HG02885 (cell line): ENCODE data around the gene CLDN9.
"Not testable (repeated sequence)": the region's sequence is repeated elsewhere in the genome, so short reads cannot be mapped to it uniquely, and the experiment has no call there.

Experiments
- ATAC-seq: cut with Tn5 transposase; IDR thresholded peaks from one replicate; pipeline ENCODE4 v1.9.1; 2021; ENCODE audit warnings: mild to moderate bottlenecking; ENCODE audit not compliant: unreplicated experiment, poor library complexity

Gene CLDN9

DNA sequence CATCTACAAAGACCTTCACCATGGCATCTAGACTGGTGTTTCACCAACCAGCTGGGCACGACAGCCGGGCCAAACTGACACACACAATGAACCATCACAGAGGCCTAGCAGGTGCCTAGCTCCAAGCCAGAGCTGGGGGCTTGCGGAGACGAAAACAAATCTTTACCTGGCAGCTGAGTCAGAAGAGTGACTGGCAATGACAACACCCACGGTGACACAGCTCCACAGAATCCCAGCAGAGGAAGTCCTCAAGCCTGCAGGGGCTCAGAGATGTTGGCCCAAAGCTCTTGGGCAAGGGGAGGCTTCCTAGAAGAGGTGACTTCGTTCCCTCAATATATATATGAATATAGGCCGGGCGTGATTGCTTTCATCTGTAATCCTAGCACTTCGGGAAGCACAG is 38.8 kb downstream of the CLDN9 start:
- ATAC-seq, result no peak

DNA sequence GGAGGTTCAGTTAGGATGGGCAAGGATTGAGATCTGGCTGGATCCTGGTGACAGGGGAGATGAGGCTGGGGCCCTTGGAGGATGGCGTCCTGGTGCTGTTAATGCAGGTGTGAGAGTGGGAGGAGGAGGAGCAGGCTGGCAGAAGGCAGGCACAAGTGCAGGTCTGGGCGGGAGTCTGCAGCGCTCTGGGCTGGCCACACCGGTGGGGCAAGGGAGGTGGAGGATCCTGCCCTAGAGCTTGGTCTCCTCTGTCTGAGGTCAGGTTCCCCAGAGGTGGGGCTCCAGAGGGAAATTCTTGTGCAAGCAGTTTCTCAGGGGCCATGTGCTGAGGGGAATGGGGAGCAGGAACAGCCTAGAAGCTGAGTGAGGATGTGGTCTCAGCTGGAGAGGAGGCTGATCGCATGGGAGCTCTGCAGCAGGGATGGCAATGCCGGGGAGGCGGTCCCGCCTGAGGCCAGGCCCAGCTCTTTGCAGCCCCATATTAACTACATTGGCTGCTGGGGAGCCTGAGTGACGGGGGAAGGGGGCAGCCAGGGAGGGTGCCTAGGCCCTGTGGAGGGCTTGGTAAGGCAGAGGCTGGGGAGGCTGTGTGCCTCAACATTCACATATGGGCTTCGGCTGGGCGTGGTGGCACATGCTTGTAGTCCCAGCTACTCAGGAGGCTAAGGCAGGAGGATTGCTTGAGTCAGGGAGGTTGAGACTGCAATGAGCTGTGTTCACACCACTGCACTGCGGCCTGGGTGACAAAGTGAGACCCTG is 40.0 kb downstream of the CLDN9 start:
- ATAC-seq, result not testable (repeated sequence)

GRCh38 chr16:3053330-3053710 is 40.6 kb downstream of the CLDN9 start:
- not testable (repeated sequence) for ATAC-seq

- no peak for ATAC-seq
Measured at GRCh38 chr16:3054965-3055733, 42.4 kb downstream of the CLDN9 start.

GRCh38 chr16:3055734-3056115 is 43.0 kb downstream of the CLDN9 start:
- not testable (repeated sequence) for ATAC-seq

DNA sequence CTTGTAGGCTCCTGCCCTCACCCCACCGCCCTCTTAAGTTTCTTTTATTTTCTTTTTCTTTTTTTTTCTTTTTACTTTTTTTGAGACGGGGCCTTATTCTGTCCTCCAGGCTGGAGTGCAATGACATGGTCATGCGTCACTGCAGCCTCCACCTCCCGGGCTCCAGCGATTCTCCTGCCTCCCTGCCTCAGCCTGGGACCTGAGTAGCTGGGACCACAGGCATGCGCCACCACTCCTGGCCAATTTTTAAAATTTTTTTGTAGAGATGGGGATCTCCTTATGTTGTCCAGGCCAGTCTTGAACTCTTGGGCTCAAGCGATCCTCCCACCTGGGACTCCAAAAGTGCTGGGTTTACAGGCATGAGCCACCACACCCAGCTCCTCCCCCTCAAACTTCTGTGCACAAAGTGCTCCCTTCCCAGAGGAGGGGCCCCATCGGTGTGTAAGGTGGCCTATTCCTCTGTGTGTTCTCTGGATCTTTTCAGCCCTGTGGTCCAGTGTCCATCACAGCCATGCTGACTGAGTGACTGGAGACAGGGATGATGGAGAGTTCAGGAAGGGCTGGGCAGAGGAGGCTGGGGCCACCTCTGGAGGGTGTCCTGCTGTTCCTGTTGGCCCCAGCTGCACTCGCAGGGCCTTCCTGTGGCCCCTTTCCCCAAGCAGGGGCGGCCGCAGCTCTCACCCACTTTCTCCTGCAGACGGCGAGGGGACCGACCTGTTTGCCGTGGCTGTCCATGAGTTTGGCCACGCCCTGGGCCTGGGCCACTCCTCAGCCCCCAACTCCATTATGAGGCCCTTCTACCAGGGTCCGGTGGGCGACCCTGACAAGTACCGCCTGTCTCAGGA is 43.8 kb downstream of the CLDN9 start:
- no peak for ATAC-seq

DNA sequence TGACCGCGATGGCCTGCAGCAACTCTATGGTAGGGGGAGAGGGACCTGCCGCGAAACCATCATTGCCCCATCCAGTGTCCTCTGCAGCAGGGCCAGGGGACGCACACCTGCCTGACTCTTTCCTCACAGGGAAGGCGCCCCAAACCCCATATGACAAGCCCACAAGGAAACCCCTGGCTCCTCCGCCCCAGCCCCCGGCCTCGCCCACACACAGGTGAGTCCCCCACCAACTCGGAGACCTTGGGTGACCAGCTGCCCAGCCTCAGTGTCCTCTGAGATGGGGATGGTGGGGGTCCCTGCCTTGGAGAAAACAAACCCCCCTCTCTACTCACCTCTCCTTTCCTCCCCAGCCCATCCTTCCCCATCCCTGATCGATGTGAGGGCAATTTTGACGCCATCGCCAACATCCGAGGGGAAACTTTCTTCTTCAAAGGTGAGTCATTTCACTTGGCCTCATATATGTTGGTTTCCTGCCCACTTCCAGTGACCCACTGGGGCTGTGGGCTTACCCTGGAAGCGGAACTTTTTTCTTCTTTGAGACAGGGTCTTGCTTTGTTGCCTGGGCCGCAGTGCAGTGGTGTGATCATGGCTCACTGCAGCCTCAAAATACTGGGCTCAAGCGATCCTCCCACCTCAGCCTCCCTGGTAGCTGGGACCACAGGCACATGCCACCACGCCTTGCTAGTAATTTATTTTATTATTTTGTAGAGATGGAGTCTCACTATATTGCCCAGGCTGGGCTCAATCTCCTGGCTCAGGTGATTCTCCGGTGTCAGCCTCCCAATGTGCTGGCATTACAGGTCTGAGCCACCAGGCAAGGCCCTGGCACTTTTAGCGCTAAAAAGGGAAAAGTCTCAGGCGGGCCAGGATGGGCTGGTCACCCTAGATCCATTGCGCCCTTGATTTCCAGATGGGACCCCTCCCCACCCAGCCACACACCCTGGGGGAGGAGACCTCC is 44.7 kb downstream of the CLDN9 start:
- no peak for ATAC-seq

DNA sequence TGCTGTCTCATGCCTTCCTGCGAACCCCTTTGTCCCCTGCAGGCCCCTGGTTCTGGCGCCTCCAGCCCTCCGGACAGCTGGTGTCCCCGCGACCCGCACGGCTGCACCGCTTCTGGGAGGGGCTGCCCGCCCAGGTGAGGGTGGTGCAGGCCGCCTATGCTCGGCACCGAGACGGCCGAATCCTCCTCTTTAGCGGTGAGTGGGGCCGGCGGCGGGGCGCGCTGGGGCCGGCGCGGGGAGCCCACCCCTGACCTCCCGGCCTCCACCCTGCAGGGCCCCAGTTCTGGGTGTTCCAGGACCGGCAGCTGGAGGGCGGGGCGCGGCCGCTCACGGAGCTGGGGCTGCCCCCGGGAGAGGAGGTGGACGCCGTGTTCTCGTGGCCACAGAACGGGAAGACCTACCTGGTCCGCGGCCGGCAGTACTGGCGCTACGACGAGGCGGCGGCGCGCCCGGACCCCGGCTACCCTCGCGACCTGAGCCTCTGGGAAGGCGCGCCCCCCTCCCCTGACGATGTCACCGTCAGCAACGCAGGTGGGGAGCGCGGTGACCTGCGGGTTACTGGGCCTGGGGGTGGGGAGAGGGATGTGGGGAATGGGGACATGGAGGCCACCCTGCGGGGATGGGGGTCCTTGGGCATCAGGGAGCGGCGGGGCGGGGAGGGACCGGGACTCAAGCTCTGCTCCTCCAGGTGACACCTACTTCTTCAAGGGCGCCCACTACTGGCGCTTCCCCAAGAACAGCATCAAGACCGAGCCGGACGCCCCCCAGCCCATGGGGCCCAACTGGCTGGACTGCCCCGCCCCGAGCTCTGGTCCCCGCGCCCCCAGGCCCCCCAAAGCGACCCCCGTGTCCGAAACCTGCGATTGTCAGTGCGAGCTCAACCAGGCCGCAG is 45.7 kb downstream of the CLDN9 start:
- ATAC-seq, result peak; percentile 26

- ATAC-seq, result peak; percentile 88
Measured at GRCh38 chr16:3059041-3059722, 46.5 kb downstream of the CLDN9 start.

GRCh38 chr16:3059723-3060242 is 47.1 kb downstream of the CLDN9 start:
- no peak for ATAC-seq

GRCh38 chr16:3060339-3061127 is 47.8 kb downstream of the CLDN9 start:
- ATAC-seq, result no peak

- no peak for ATAC-seq
Measured at GRCh38 chr16:3062553-3062952, 49.8 kb downstream of the CLDN9 start.

GRCh38 chr16:3063625-3064386 is 51.1 kb downstream of the CLDN9 start:
- ATAC-seq, result no peak
